ENCODE results near the gene MSMP.
A peak's percentile ranks its signal among the peaks of the same experiment; 100 is the strongest.

MSMP gene

GRCh38 chr9:35793461-35793860 lies 39.4 kb upstream of the MSMP start:
- TF ChIP-seq CTCF (IDR thresholded peaks at IDR 0.05; ENCODE audit: borderline replicate concordance, insufficient read depth, low read depth, low read length): no peak
- H3K4me3 ChIP-seq (ENCODE audit: low read depth, low read length): no peak overlapping the region

- TF ChIP-seq CTCF (IDR thresholded peaks at IDR 0.05; ENCODE audit: borderline replicate concordance, insufficient read depth, low read depth, low read length): no peak
- H3K4me3 ChIP-seq (ENCODE audit: low read depth, low read length): no peak overlapping the region
Measured at GRCh38 chr9:35792826-35793225, 38.8 kb upstream of the MSMP start.

DNA sequence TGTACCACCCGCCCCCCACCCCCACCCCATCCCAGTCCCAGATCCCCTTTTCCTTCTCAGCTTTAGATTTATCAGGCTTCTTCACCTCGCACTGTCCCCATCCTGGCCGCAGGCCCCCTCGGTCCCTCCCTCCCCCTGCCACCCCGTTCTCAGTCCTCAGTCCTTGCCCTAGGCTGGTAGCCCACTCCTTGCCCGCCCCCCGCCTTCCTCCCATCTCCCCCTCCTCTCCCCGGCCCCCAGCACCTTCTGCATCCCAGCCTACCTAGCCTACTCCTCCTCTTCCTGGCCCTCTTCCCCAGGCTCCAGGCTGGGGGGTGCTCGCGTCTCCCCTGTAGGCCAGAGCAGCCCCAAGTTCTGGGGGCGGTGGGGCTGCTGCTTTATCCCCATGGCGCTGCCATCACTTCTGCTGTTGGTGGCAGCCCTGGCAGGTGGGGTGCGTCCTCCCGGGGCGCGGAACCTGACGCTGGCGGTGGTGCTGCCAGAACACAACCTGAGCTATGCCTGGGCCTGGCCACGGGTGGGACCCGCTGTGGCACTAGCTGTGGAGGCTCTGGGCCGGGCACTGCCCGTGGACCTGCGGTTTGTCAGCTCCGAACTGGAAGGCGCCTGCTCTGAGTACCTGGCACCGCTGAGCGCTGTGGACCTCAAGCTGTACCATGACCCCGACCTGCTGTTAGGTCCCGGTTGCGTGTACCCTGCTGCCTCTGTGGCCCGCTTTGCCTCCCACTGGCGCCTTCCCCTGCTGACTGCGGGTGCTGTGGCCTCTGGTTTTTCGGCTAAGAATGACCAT lies 38.1 kb upstream of the MSMP start:
- no peak overlapping the region for H3K4me3 ChIP-seq (ENCODE audit: low read depth, low read length)
- no peak for TF ChIP-seq CTCF (IDR thresholded peaks at IDR 0.05; ENCODE audit: borderline replicate concordance, insufficient read depth, low read depth, low read length)

DNA sequence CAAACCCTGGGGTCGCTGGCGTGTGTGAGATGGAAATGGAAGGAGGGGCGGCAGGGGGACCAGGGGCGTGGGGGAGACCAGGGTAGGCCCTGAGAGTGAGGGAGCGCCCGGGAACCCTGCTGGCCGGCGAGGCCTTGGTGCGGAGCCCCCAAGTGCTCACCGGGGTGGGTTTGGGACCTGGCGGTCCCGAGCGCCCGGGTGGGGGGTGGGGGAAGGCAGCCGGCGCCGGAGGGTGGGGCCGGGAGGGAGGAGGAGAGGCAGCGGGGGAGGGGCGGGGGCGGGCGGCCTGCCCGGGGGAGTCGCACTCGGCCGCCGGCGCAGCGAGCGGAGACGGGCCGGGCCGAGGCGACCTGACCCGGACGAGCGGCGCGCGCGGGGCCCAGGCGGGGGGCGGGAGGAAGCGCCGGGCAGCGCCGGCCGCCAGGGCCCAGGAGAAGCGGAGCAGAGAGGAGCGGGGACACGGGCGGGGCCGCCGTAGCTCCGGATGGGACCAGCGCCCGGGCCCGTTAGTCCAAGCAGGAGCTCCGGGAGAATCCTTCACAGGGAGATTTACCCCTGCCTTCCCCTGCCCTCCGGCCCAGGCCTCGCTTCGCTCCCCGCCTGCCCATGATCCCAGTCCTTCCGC lies 37.3 kb upstream of the MSMP start, which contains the start of gene NPR2:
TSS of gene NPR2 (plus strand) at position 295 of the 625 bp plus-strand sequence. CDS start 818 bp downstream, outside the sequence.
- no peak for TF ChIP-seq CTCF (IDR thresholded peaks at IDR 0.05; ENCODE audit: borderline replicate concordance, insufficient read depth, low read depth, low read length)
- H3K4me3 ChIP-seq (ENCODE audit: low read depth, low read length): no peak within 1 kb of the TSS

- TF ChIP-seq CTCF (IDR thresholded peaks at IDR 0.05; ENCODE audit: borderline replicate concordance, insufficient read depth, low read depth, low read length): peak; percentile 69
- H3K4me3 ChIP-seq (ENCODE audit: low read depth, low read length): no peak overlapping the region
Measured at GRCh38 chr9:35790385-35791296, 36.6 kb upstream of the MSMP start.

- H3K4me3 ChIP-seq (ENCODE audit: low read depth, low read length): no peak overlapping the region
- no peak for TF ChIP-seq CTCF (IDR thresholded peaks at IDR 0.05; ENCODE audit: borderline replicate concordance, insufficient read depth, low read depth, low read length)
Measured at GRCh38 chr9:35790025-35790384, 35.9 kb upstream of the MSMP start.

Data from GM12875 (cell line).